Lung (tissue), 12 donors: Measurements from ENCODE around the gene TLR5. TPM values are rescaled to one million over a fixed set of nuclear protein-coding genes. Genes with fewer than 3 reads are reported as not detected.

Experiments used
- ATAC-seq: fragments of 200-7000 bp; cut with Tn5 transposase; one replicate; pipeline ENCODE4 v1.9.1; 2020; ENCODE audit warnings: moderate number of reproducible peaks; ENCODE audit not compliant: insufficient read depth, low FRiP score
- DNase-seq, 3 donors: peaks; one replicate each; pipeline ENCODE4 v3.0.0-alpha.2; 2013 to 2017
- H3K27ac ChIP-seq, 2 donors: one replicate each; pipeline ENCODE4 v1.5.1; 2013; ENCODE audit warnings: mild to moderate bottlenecking in 2 of 2, moderate library complexity in 2 of 2, control low read depth in 1 of 2, inconsistent platforms in 1 of 2, low read depth in 1 of 2, low read length in 1 of 2
- H3K27me3 ChIP-seq, 3 donors: one replicate each; pipeline ENCODE4 v1.5.1; 2013; ENCODE audit warnings: low read length in 2 of 3; ENCODE audit not compliant: control insufficient read depth in 3 of 3, insufficient read depth in 3 of 3
- H3K36me3 ChIP-seq, 4 donors: one replicate each; pipeline ENCODE4 v1.5.1; 2013; ENCODE audit warnings: low read length in 4 of 4, mild to moderate bottlenecking in 1 of 4, moderate library complexity in 1 of 4; ENCODE audit not compliant: control insufficient read depth in 4 of 4, insufficient read depth in 4 of 4
- H3K4me1 ChIP-seq, 5 donors: one replicate each; pipeline ENCODE4 v1.5.1; 2013; ENCODE audit warnings: low read length in 5 of 5, mild to moderate bottlenecking in 2 of 5, moderate library complexity in 1 of 5; ENCODE audit not compliant: control insufficient read depth in 5 of 5, insufficient read depth in 5 of 5
- H3K4me3 ChIP-seq: one replicate; pipeline ENCODE4 v1.5.1; 2013; ENCODE audit warnings: mild to moderate bottlenecking, control low read depth, moderate library complexity
- H3K9ac ChIP-seq, 2 donors: one replicate each; pipeline ENCODE4 v1.5.1; 2013; ENCODE audit warnings: low read length in 2 of 2, control low read depth in 1 of 2; ENCODE audit not compliant: insufficient read depth in 1 of 2
- H3K9me3 ChIP-seq, 4 donors: one replicate each; pipeline ENCODE4 v1.5.1; 2013; ENCODE audit warnings: low read length in 3 of 4, mild to moderate bottlenecking in 1 of 4, moderate library complexity in 1 of 4; ENCODE audit not compliant: control insufficient read depth in 4 of 4, insufficient read depth in 3 of 4
- CTCF ChIP-seq: IDR thresholded peaks from 2 replicates; pipeline ENCODE4 v1.5.1; 2012; ENCODE audit warnings: mild to moderate bottlenecking; ENCODE audit errors: control extremely low read depth, extremely low read depth
- WGBS, 2 donors: extraction: QIAGEN DNeasy Blood & Tissue Kit; methylation state at CpG; one replicate each; pipeline ENCODE4 v1.1.7; 2013; 5-methylcytosine and 5-hydroxymethylcytosine counted together
- polyA plus RNA-seq, 2 donors: library from polyadenylated mRNA; stranded (reverse); fragments of 200-250 nt; gene quantifications; one replicate each; pipeline ENCODE4 v1.2.1, GENCODE V29; 2013
- total RNA-seq, 2 donors: library from RNA; depleted of rRNA in 1 of 2; stranded (reverse); fragments of >200 nt in 1 of 2; gene quantifications; one replicate each; pipeline ENCODE4 v1.2.1, GENCODE V29; 2014 to 2021
- donor health status: control.
- donor health status: control.
- donor health status: Bipolar disorder and iron deficiency.
- donor health status: healthy.
- donor health status: DM: yes; HTN: yes; CAD: no.

The TLR5 gene
- total and polyA plus RNA-seq, 4 donors: 3.0 to 23.6 (median 17.7) TPM

- H3K36me3 ChIP-seq: no peaks in the 10 kb centered on the region
- no peak for ATAC-seq
- 65 to 75% methylated on average over 10 of the region's 10 CpGs for WGBS, 2 donors
- no peaks in the 10 kb centered on the region for H3K27me3 ChIP-seq
- no peak overlapping the region for H3K9ac ChIP-seq
- peak; percentile 21 to 68 (median 44) for DNase-seq
- TF ChIP-seq CTCF: no peak
- peaks cover 0 to 39% (median 22%) of the 10 kb centered on the region in 5 donors for H3K4me1 ChIP-seq
- no peak overlapping the region for H3K4me3 ChIP-seq
- no peaks in the 10 kb centered on the region for H3K9me3 ChIP-seq
- H3K27ac ChIP-seq: peak overlapping the region in 1 of 2 donors; percentile 59
Observed at GRCh38 chr1:223140611-223141405, 2.2 kb downstream of the TLR5 start.

GRCh38 chr1:223137455-223138085 lies 5.5 kb downstream of the TLR5 start:
- peak; percentile 73 to 96 (median 95) for DNase-seq
- 79 to 86% methylated on average over 2 of the region's 2 CpGs for WGBS, 2 donors

GRCh38 chr1:223136086-223136485 lies 7.0 kb downstream of the TLR5 start:
- Histone ChIP-seq H3K9me3 (no peaks in the 10 kb centered on the region), H3K9ac (no peak overlapping the region), H3K27ac (no peak overlapping the region), H3K4me3 (no peak overlapping the region), H3K4me1 (peaks cover 4 to 47% (median 27%) of the 10 kb centered on the region in 5 donors), H3K36me3 (no peaks in the 10 kb centered on the region), H3K27me3 (no peaks in the 10 kb centered on the region)
- 41 to 55% methylated on average over 2 of the region's 2 CpGs for WGBS, 2 donors
- TF ChIP-seq CTCF: no peak
- DNase-seq (no peak), ATAC-seq (no peak)

More at GRCh38 chr1:223137455-223138085, 5.5 kb downstream of the TLR5 start:
- TF ChIP-seq CTCF: no peak
- Histone ChIP-seq H3K4me1 (peaks cover 4 to 52% (median 29%) of the 10 kb centered on the region in 5 donors), H3K27ac (no peak overlapping the region), H3K9me3 (no peaks in the 10 kb centered on the region), H3K9ac (no peak overlapping the region), H3K27me3 (no peaks in the 10 kb centered on the region), H3K36me3 (no peaks in the 10 kb centered on the region), H3K4me3 (no peak overlapping the region)
- ATAC-seq: peak; percentile 15
